ENCODE measurements around the gene ART3. TPM values are rescaled to one million over a fixed set of nuclear protein-coding genes. Genes with fewer than 3 reads are reported as not detected.
A peak's percentile ranks its signal among the peaks of the same experiment; 100 is the strongest.
"Not testable (repeated sequence)": the region's sequence is repeated elsewhere in the genome, so short reads cannot be mapped to it uniquely, and the experiment has no call there.

Gene ART3
- total and polyA plus RNA-seq, 3 donors from 2014 or later, result 52.5 to 166 (median 73.9) TPM

GRCh38 chr4:76036855-76037254 lies 37.7 kb upstream of the ART3 start:
- Histone ChIP-seq H3K27me3 (no peaks in the 10 kb centered on the region), H3K36me3 (ENCODE audit: low read depth, missing control alignments) (no peaks in the 10 kb centered on the region), H3K4me1 (no peaks in the 10 kb centered on the region), H3K27ac (no peak overlapping the region), H3K9me3 (no peaks in the 10 kb centered on the region), H3K4me3 (no peak overlapping the region)
- TF ChIP-seq CTCF (IDR thresholded peaks at IDR 0.05), result no peak
- no peak for TF ChIP-seq POLR2A (IDR thresholded peaks at IDR 0.05)
- WGBS, 2 donors, result 74 to 90% methylated on average over 3 of the region's 3 CpGs
- intact Hi-C loops (cut with DNase I; ENCODE audit: low total_unique reads), result no loop called here
- DNase-seq, result no peak

GRCh38 chr4:76042241-76042998 lies 32.1 kb upstream of the ART3 start:
- H3K27ac ChIP-seq; intact Hi-C loops (cut with DNase I; ENCODE audit: low total_unique reads); H3K4me1 ChIP-seq; H3K36me3 ChIP-seq (ENCODE audit: low read depth, missing control alignments); H3K4me3 ChIP-seq; H3K9me3 ChIP-seq; H3K27me3 ChIP-seq: not testable (repeated sequence)
- peak; percentile 57 for DNase-seq
- 81 to 86% methylated on average over 15 to 18 of the region's 18 CpGs for WGBS, 2 donors

- intact Hi-C loops (cut with DNase I; ENCODE audit: low total_unique reads); H3K9me3 ChIP-seq: not testable (repeated sequence)
- 90 to 95% methylated on average over 2 to 16 of the region's 18 CpGs for WGBS, 2 donors
Observed at GRCh38 chr4:76043306-76043705, 31.2 kb upstream of the ART3 start.

GRCh38 chr4:76044686-76045085 lies 29.8 kb upstream of the ART3 start:
- H3K9me3 ChIP-seq; intact Hi-C loops (cut with DNase I; ENCODE audit: low total_unique reads); H3K4me3 ChIP-seq; H3K27ac ChIP-seq; H3K4me1 ChIP-seq; DNase-seq; H3K36me3 ChIP-seq (ENCODE audit: low read depth, missing control alignments); H3K27me3 ChIP-seq: not testable (repeated sequence)
- WGBS, 2 donors, result 85% methylated on average over 4 of the region's 4 CpGs

More at GRCh38 chr4:76043306-76043705, 31.2 kb upstream of the ART3 start:
- not testable (repeated sequence) for DNase-seq; H3K4me1 ChIP-seq; H3K36me3 ChIP-seq (ENCODE audit: low read depth, missing control alignments); H3K27ac ChIP-seq; H3K4me3 ChIP-seq; H3K27me3 ChIP-seq

- 82 to 90% methylated on average over 15 to 17 of the region's 17 CpGs for WGBS, 2 donors
- H3K4me3 ChIP-seq; H3K27ac ChIP-seq; H3K36me3 ChIP-seq (ENCODE audit: low read depth, missing control alignments); DNase-seq; H3K27me3 ChIP-seq; H3K9me3 ChIP-seq; H3K4me1 ChIP-seq; intact Hi-C loops (cut with DNase I; ENCODE audit: low total_unique reads): not testable (repeated sequence)
Observed at GRCh38 chr4:76049860-76050416, 24.6 kb upstream of the ART3 start.

- H3K4me3 ChIP-seq; H3K4me1 ChIP-seq; H3K9me3 ChIP-seq; H3K27ac ChIP-seq; DNase-seq; intact Hi-C loops (cut with DNase I; ENCODE audit: low total_unique reads); H3K36me3 ChIP-seq (ENCODE audit: low read depth, missing control alignments); H3K27me3 ChIP-seq: not testable (repeated sequence)
- WGBS, 2 donors, result 85 to 93% methylated on average over 8 to 19 of the region's 27 CpGs
Observed at GRCh38 chr4:76050560-76051050, 23.9 kb upstream of the ART3 start.

- TF ChIP-seq CTCF (IDR thresholded peaks at IDR 0.05), result no peak
- no peak for TF ChIP-seq POLR2A (IDR thresholded peaks at IDR 0.05)
- Histone ChIP-seq H3K27ac (no peak overlapping the region), H3K4me3 (no peak overlapping the region), H3K9me3 (no peaks in the 10 kb centered on the region), H3K4me1 (no peaks in the 10 kb centered on the region), H3K27me3 (no peaks in the 10 kb centered on the region), H3K36me3 (ENCODE audit: low read depth, missing control alignments) (no peaks in the 10 kb centered on the region)
- 29 to 50% methylated on average over 4 of the region's 4 CpGs for WGBS, 2 donors
- no peak for DNase-seq
- intact Hi-C loops (cut with DNase I; ENCODE audit: low total_unique reads), result no loop called here
Observed at GRCh38 chr4:76053730-76054129, 20.8 kb upstream of the ART3 start.
